KMS-11 (cell line): Measurements from ENCODE around the gene SMIM41.

ENCODE experiments used
- H2AFZ ChIP-seq: fragments of 200-600 bp; sonication (generic); 2 replicates; pipeline ENCODE4 v1.6.1; 2016; ENCODE audit warnings: antibody characterized with exemption, mixed run types, low read depth
- H3K27ac ChIP-seq: fragments of 200-600 bp; sonication (generic); 2 replicates; pipeline ENCODE4 v1.6.1; 2016; ENCODE audit warnings: mild to moderate bottlenecking, mixed run types
- H3K27me3 ChIP-seq: fragments of 200-600 bp; sonication (generic); 2 replicates; pipeline ENCODE4 v1.6.1; 2017; ENCODE audit warnings: mild to moderate bottlenecking, low read depth, mixed run types, moderate library complexity; ENCODE audit not compliant: insufficient read depth
- H3K36me3 ChIP-seq: fragments of 200-600 bp; sonication (generic); 2 replicates; pipeline ENCODE4 v1.6.1; 2017; ENCODE audit warnings: mild to moderate bottlenecking, mixed run types; ENCODE audit not compliant: insufficient read depth
- H3K4me1 ChIP-seq: fragments of 200-600 bp; sonication (generic); 2 replicates; pipeline ENCODE4 v1.6.1; 2016; ENCODE audit warnings: mild to moderate bottlenecking, low read depth, mixed run types; ENCODE audit not compliant: poor library complexity, severe bottlenecking
- H3K4me2 ChIP-seq: fragments of 200-600 bp; sonication (generic); 2 replicates; pipeline ENCODE4 v1.7.0; 2016; ENCODE audit warnings: mild to moderate bottlenecking, mixed run types
- H3K4me3 ChIP-seq: fragments of 200-600 bp; sonication (generic); IDR thresholded peaks from 2 replicates; pipeline ENCODE4 v1.6.1; 2017; ENCODE audit warnings: low read depth, low read length, mixed read lengths; ENCODE audit not compliant: insufficient read depth
- H3K79me2 ChIP-seq: fragments of 200-600 bp; sonication (generic); 2 replicates; pipeline ENCODE4 v1.6.1; 2016; ENCODE audit warnings: low read depth, mixed run types; ENCODE audit not compliant: insufficient read depth
- H3K9ac ChIP-seq: fragments of 200-600 bp; sonication (generic); 2 replicates; pipeline ENCODE4 v1.6.1; 2016; ENCODE audit warnings: mild to moderate bottlenecking, mixed run types
- H4K20me1 ChIP-seq: fragments of 200-600 bp; sonication (generic); 2 replicates; pipeline ENCODE4 v1.6.1; 2016; ENCODE audit warnings: mild to moderate bottlenecking, mixed run types; ENCODE audit not compliant: insufficient read depth
- CTCF ChIP-seq: fragments of 200-600 bp; sonication (generic); conservative IDR thresholded peaks from 2 replicates; pipeline ENCODE4 v1.6.1; 2017; ENCODE audit warnings: low read depth, mild to moderate bottlenecking, antibody characterized with exemption, low read length, moderate library complexity, mixed read lengths

SMIM41 gene

GRCh38 chr12:52091061-52091460, 11.6 kb downstream of the SMIM41 start:
- Histone ChIP-seq H3K4me2 (no peak overlapping the region), H3K4me1 (no peaks in the 10 kb centered on the region), H3K9ac (no peak overlapping the region), H3K4me3 (no peak overlapping the region), H3K79me2 (no peaks in the 10 kb centered on the region), H3K36me3 (no peaks in the 10 kb centered on the region), H4K20me1 (no peaks in the 10 kb centered on the region), H2AFZ (no peak overlapping the region), H3K27ac (no peak overlapping the region), H3K27me3 (no peaks in the 10 kb centered on the region)
- no peak for TF ChIP-seq CTCF

DNA sequence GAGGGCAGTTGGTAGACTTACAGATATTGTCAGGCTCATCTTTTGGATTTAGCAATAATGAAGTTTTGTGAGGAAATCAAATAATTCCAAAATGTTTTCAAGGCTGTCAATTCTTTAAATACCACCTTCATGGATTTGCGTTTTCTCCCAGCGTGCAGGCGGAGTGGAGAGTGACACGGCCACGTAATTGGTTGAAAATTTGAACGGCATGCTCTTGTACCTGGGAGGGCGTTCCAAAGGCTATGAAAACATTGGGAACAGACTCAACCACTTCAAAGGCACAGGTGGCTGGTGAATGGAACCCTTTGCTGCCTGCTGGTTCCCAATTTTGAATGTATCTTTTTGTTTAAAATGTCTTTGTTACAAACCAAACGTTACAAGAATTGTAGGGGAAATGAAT, 12.4 kb downstream of the SMIM41 start:
- Histone ChIP-seq H3K27me3 (no peaks in the 10 kb centered on the region), H4K20me1 (no peaks in the 10 kb centered on the region), H3K36me3 (no peaks in the 10 kb centered on the region), H3K4me3 (no peak overlapping the region), H3K27ac (no peak overlapping the region), H3K9ac (no peak overlapping the region), H2AFZ (no peak overlapping the region), H3K4me1 (no peaks in the 10 kb centered on the region), H3K4me2 (no peak overlapping the region), H3K79me2 (no peaks in the 10 kb centered on the region)
- TF ChIP-seq CTCF, result no peak

DNA sequence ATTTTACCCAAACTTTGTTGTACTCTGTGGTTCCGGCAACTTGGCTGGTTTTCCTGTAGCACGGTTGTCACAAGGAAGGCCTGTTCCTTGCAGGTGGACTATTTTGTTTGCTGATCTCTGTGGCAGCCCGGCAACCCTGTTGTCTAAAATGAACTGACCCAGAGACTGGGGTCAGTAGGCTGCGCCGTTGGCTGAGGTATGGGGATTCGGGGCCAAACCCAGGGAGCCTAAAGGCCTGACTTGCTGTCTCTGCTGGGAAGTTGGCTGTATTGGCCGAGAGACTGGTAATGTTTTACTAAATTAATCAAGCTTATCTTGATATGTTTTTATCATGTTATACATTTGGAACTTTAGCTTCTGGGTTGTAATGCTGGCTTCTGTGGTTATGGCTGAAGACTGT, 13.8 kb downstream of the SMIM41 start:
- no peak overlapping the region for H3K27ac ChIP-seq
- H3K9ac ChIP-seq, result no peak overlapping the region
- H3K79me2 ChIP-seq, result no peaks in the 10 kb centered on the region
- no peaks in the 10 kb centered on the region for H3K36me3 ChIP-seq
- no peak overlapping the region for H3K4me2 ChIP-seq
- H2AFZ ChIP-seq, result no peak overlapping the region
- H3K4me3 ChIP-seq, result no peak overlapping the region
- H3K27me3 ChIP-seq, result no peaks in the 10 kb centered on the region
- no peak for TF ChIP-seq CTCF
- no peaks in the 10 kb centered on the region for H4K20me1 ChIP-seq
- H3K4me1 ChIP-seq, result no peaks in the 10 kb centered on the region

- H4K20me1 ChIP-seq, result no peaks in the 10 kb centered on the region
- H3K27me3 ChIP-seq, result no peaks in the 10 kb centered on the region
- H3K36me3 ChIP-seq, result no peaks in the 10 kb centered on the region
- no peaks in the 10 kb centered on the region for H3K4me1 ChIP-seq
- no peak overlapping the region for H3K27ac ChIP-seq
- H3K79me2 ChIP-seq, result no peaks in the 10 kb centered on the region
- no peak for TF ChIP-seq CTCF
- H3K4me2 ChIP-seq, result no peak overlapping the region
- H3K9ac ChIP-seq, result no peak overlapping the region
- no peak overlapping the region for H2AFZ ChIP-seq
- H3K4me3 ChIP-seq, result no peak overlapping the region
Observed at GRCh38 chr12:52096332-52097044, 17.0 kb downstream of the SMIM41 start.
